ENCODE measurements around the gene PLEKHN1.

Gene PLEKHN1

GRCh38 chr1:952201-952600 is 14.1 kb upstream of the PLEKHN1 start:
- no peak overlapping the region for H3K4me3 Mint-ChIP-seq
- H3K27ac Mint-ChIP-seq (ENCODE audit: low read depth), result no peak overlapping the region
- DNase-seq (ENCODE audit: low spot score in 2 of 2) (no peak), ATAC-seq (replicated peaks; ENCODE audit: extremely low read depth, poor library complexity, severe bottlenecking) (no peak)
- H3K27me3 Mint-ChIP-seq, result no peaks in the 10 kb centered on the region
- H3K9me3 Mint-ChIP-seq, result no peaks in the 10 kb centered on the region
- peaks cover 24% of the 10 kb centered on the region for H3K36me3 Mint-ChIP-seq (ENCODE audit: insufficient read depth)
- peaks cover 11% of the 10 kb centered on the region for H3K4me1 Mint-ChIP-seq

- H3K27ac Mint-ChIP-seq (ENCODE audit: low read depth), result no peak overlapping the region
- DNase-seq (ENCODE audit: low spot score in 2 of 2) (no peak), ATAC-seq (replicated peaks; ENCODE audit: extremely low read depth, poor library complexity, severe bottlenecking) (no peak)
- H3K36me3 Mint-ChIP-seq (ENCODE audit: insufficient read depth), result peaks cover 25% of the 10 kb centered on the region
- peaks cover 15% of the 10 kb centered on the region for H3K4me1 Mint-ChIP-seq
- no peaks in the 10 kb centered on the region for H3K9me3 Mint-ChIP-seq
- H3K4me3 Mint-ChIP-seq, result no peak overlapping the region
- H3K27me3 Mint-ChIP-seq, result no peaks in the 10 kb centered on the region
These were observed 13.7 kb upstream of the PLEKHN1 start for GRCh38 chr1:952603-953002.

GRCh38 chr1:953524-954320 is 12.6 kb upstream of the PLEKHN1 start:
- H3K4me1 Mint-ChIP-seq, result peaks cover 27% of the 10 kb centered on the region
- H3K27me3 Mint-ChIP-seq, result no peaks in the 10 kb centered on the region
- ATAC-seq (replicated peaks; ENCODE audit: extremely low read depth, poor library complexity, severe bottlenecking), result no peak
- H3K36me3 Mint-ChIP-seq (ENCODE audit: insufficient read depth), result peaks cover 27% of the 10 kb centered on the region
- H3K4me3 Mint-ChIP-seq, result no peak overlapping the region
- no peaks in the 10 kb centered on the region for H3K9me3 Mint-ChIP-seq
- DNase-seq (ENCODE audit: low spot score in 2 of 2), result no peak
- no peak overlapping the region for H3K27ac Mint-ChIP-seq (ENCODE audit: low read depth)

- Mint-ChIP-seq H3K4me3 (no peak overlapping the region), H3K36me3 (ENCODE audit: insufficient read depth) (peaks cover 28% of the 10 kb centered on the region), H3K27me3 (no peaks in the 10 kb centered on the region), H3K9me3 (no peaks in the 10 kb centered on the region), H3K4me1 (peaks cover 27% of the 10 kb centered on the region), H3K27ac (ENCODE audit: low read depth) (no peak overlapping the region)
- DNase-seq (ENCODE audit: low spot score in 2 of 2) (no peak), ATAC-seq (replicated peaks; ENCODE audit: extremely low read depth, poor library complexity, severe bottlenecking) (no peak)
These were observed 11.4 kb upstream of the PLEKHN1 start for GRCh38 chr1:954927-955326.

- H3K36me3 Mint-ChIP-seq (ENCODE audit: insufficient read depth), result peaks cover 28% of the 10 kb centered on the region
These were observed 10.8 kb upstream of the PLEKHN1 start for GRCh38 chr1:955474-955873.

GRCh38 chr1:956636-957035 is 9.6 kb upstream of the PLEKHN1 start:
- Mint-ChIP-seq H3K4me1 (peaks cover 27% of the 10 kb centered on the region), H3K36me3 (ENCODE audit: insufficient read depth) (peaks cover 28% of the 10 kb centered on the region), H3K27me3 (no peaks in the 10 kb centered on the region), H3K4me3 (no peak overlapping the region), H3K9me3 (no peaks in the 10 kb centered on the region), H3K27ac (ENCODE audit: low read depth) (no peak overlapping the region)
- no peak for ATAC-seq (replicated peaks; ENCODE audit: extremely low read depth, poor library complexity, severe bottlenecking)
- DNase-seq (ENCODE audit: low spot score in 2 of 2), result no peak

More at GRCh38 chr1:955474-955873, 10.8 kb upstream of the PLEKHN1 start:
- ATAC-seq (replicated peaks; ENCODE audit: extremely low read depth, poor library complexity, severe bottlenecking) (no peak), DNase-seq (ENCODE audit: low spot score in 2 of 2) (no peak)
- no peak overlapping the region for H3K4me3 Mint-ChIP-seq
- H3K9me3 Mint-ChIP-seq, result no peaks in the 10 kb centered on the region
- H3K4me1 Mint-ChIP-seq, result peaks cover 27% of the 10 kb centered on the region
- no peaks in the 10 kb centered on the region for H3K27me3 Mint-ChIP-seq
- no peak overlapping the region for H3K27ac Mint-ChIP-seq (ENCODE audit: low read depth)

GRCh38 chr1:958823-959730 is 7.2 kb upstream of the PLEKHN1 start, which contains the start of gene NOC2L:
TSS of gene NOC2L (minus strand) at chr1:959256. CDS start at chr1:959240, 16 bp downstream.
- peaks cover 27% of the 10 kb centered on the region for H3K4me1 Mint-ChIP-seq
- H3K27me3 Mint-ChIP-seq, result no peaks in the 10 kb centered on the region
- H3K27ac Mint-ChIP-seq (ENCODE audit: low read depth), result peak within 1 kb of the TSS; percentile 80

GRCh38 chr1:959731-960362 is 6.4 kb upstream of the PLEKHN1 start:
- H3K27ac Mint-ChIP-seq (ENCODE audit: low read depth), result no peak overlapping the region
- no peaks in the 10 kb centered on the region for H3K27me3 Mint-ChIP-seq
- H3K4me1 Mint-ChIP-seq, result peaks cover 27% of the 10 kb centered on the region
- ATAC-seq (replicated peaks; ENCODE audit: extremely low read depth, poor library complexity, severe bottlenecking) (peak; percentile 16), DNase-seq (ENCODE audit: low spot score in 2 of 2) (no peak)
- H3K4me3 Mint-ChIP-seq, result peak overlapping the region; percentile 88
- no peaks in the 10 kb centered on the region for H3K9me3 Mint-ChIP-seq
- H3K36me3 Mint-ChIP-seq (ENCODE audit: insufficient read depth), result peaks cover 24% of the 10 kb centered on the region

More at GRCh38 chr1:958823-959730, 7.2 kb upstream of the PLEKHN1 start, which contains the start of gene NOC2L:
- H3K36me3 Mint-ChIP-seq (ENCODE audit: insufficient read depth), result peaks cover 30% of the 10 kb centered on the region
- peak; percentile 87 to 91 for DNase-seq (ENCODE audit: low spot score in 2 of 2)
- peak; percentile 87 for ATAC-seq (replicated peaks; ENCODE audit: extremely low read depth, poor library complexity, severe bottlenecking)
- H3K9me3 Mint-ChIP-seq, result no peaks in the 10 kb centered on the region
- H3K4me3 Mint-ChIP-seq, result peak within 1 kb of the TSS; percentile 88

- no peak within 1 kb of the TSS for H3K27ac Mint-ChIP-seq (ENCODE audit: low read depth)
- H3K4me3 Mint-ChIP-seq, result peak within 1 kb of the TSS; percentile 88
- DNase-seq (ENCODE audit: low spot score in 2 of 2) (peak; percentile 47 to 54), ATAC-seq (replicated peaks; ENCODE audit: extremely low read depth, poor library complexity, severe bottlenecking) (peak; percentile 52)
- no peaks in the 10 kb centered on the region for H3K9me3 Mint-ChIP-seq
- peaks cover 20% of the 10 kb centered on the region for H3K4me1 Mint-ChIP-seq
- H3K27me3 Mint-ChIP-seq, result no peaks in the 10 kb centered on the region
- H3K36me3 Mint-ChIP-seq (ENCODE audit: insufficient read depth), result peaks cover 20% of the 10 kb centered on the region
These were observed 5.7 kb upstream of the PLEKHN1 start, which contains the start of gene KLHL17 for GRCh38 chr1:960363-961131. TSS of gene KLHL17 (plus strand) at chr1:960584. CDS start at chr1:960694, 110 bp downstream.

- DNase-seq (ENCODE audit: low spot score in 2 of 2) (no peak), ATAC-seq (replicated peaks; ENCODE audit: extremely low read depth, poor library complexity, severe bottlenecking) (no peak)
- Mint-ChIP-seq H3K27me3 (no peaks in the 10 kb centered on the region), H3K4me3 (peak overlapping the region; percentile 88), H3K4me1 (peaks cover 20% of the 10 kb centered on the region), H3K9me3 (no peaks in the 10 kb centered on the region), H3K27ac (ENCODE audit: low read depth) (no peak overlapping the region), H3K36me3 (ENCODE audit: insufficient read depth) (peaks cover 20% of the 10 kb centered on the region)
These were observed 5.1 kb upstream of the PLEKHN1 start for GRCh38 chr1:961132-961669.

GRCh38 chr1:962381-963300 is 3.6 kb upstream of the PLEKHN1 start:
- peaks cover 11% of the 10 kb centered on the region for H3K4me1 Mint-ChIP-seq
- DNase-seq (ENCODE audit: low spot score in 2 of 2) (no peak), ATAC-seq (replicated peaks; ENCODE audit: extremely low read depth, poor library complexity, severe bottlenecking) (no peak)
- H3K36me3 Mint-ChIP-seq (ENCODE audit: insufficient read depth), result peaks cover 15% of the 10 kb centered on the region
- H3K27me3 Mint-ChIP-seq, result no peaks in the 10 kb centered on the region
- H3K9me3 Mint-ChIP-seq, result no peaks in the 10 kb centered on the region
- H3K27ac Mint-ChIP-seq (ENCODE audit: low read depth), result peak overlapping the region; percentile 10
- H3K4me3 Mint-ChIP-seq, result peak overlapping the region; percentile 88

Data from central memory CD8-positive, alpha-beta T cell (primary cell).